CD4-positive, alpha-beta memory T cell (primary cell): Measurements from ENCODE around the gene KRTAP9-3. TPM values are rescaled to one million over a fixed set of nuclear protein-coding genes. Genes with fewer than 3 reads are reported as not detected.
"Not testable (repeated sequence)": the region's sequence is repeated elsewhere in the genome, so short reads cannot be mapped to it uniquely, and the experiment has no call there.

ENCODE experiments used
- CTCF ChIA-PET: fragments of 350-600 bp; sonication (Branson Sonifier 250); formaldehyde crosslinking; loops from one replicate; lab custom pipeline; 2021; ENCODE audit warnings: inconsistent platforms; ENCODE audit not compliant: partially characterized antibody; lab: Charles Lee
- POLR2A ChIA-PET: fragments of 350-600 bp; sonication (Branson Sonifier 250); formaldehyde crosslinking; loops from one replicate; lab custom pipeline; 2021; ENCODE audit not compliant: partially characterized antibody; lab: Charles Lee
- DNase-seq, 5 donors: peaks; one replicate each; pipeline versions ENCODE4 v3.0.0 to v3.0.0-alpha.2; 2020 to 2022; ENCODE audit warnings: mixed read lengths in 1 of 5
- H3K27ac ChIP-seq: one replicate; pipeline ENCODE4 v1.7.0; 2013; ENCODE audit warnings: low read depth, low read length
- H3K27me3 ChIP-seq: 2 replicates; pipeline ENCODE4 v1.7.0; 2013; ENCODE audit warnings: mild to moderate bottlenecking, low read length, moderate library complexity; ENCODE audit not compliant: insufficient read depth
- H3K36me3 ChIP-seq: 2 replicates; pipeline ENCODE4 v1.7.0; 2013; ENCODE audit warnings: mild to moderate bottlenecking, low read length, moderate library complexity; ENCODE audit not compliant: insufficient read depth
- H3K4me1 ChIP-seq: 2 replicates; pipeline ENCODE4 v1.7.0; 2013; ENCODE audit warnings: mild to moderate bottlenecking, low read length, moderate library complexity; ENCODE audit not compliant: insufficient read depth
- H3K4me3 ChIP-seq, 2 donors: one replicate each; pipeline ENCODE4 v1.7.0; 2013; ENCODE audit warnings: low read length in 2 of 2, mild to moderate bottlenecking in 1 of 2
- H3K9me3 ChIP-seq, 2 donors: one replicate each; pipeline ENCODE4 v1.7.0; 2013; ENCODE audit warnings: low read length in 2 of 2, control low read depth in 1 of 2; ENCODE audit not compliant: control insufficient read depth in 1 of 2
- H3K27ac Mint-ChIP-seq, 7 donors: one replicate each; pipeline ENCODE4 v1.8.0; 2020 to 2021; ENCODE audit warnings: mixed read lengths in 7 of 7, mild to moderate bottlenecking in 6 of 7, inconsistent platforms in 3 of 7, moderate library complexity in 3 of 7
- H3K27me3 Mint-ChIP-seq, 2 donors: one replicate each; pipeline ENCODE4 v1.8.0; 2020 to 2021; ENCODE audit warnings: mixed read lengths in 2 of 2
- H3K36me3 Mint-ChIP-seq, 2 donors: one replicate each; pipeline ENCODE4 v1.8.0; 2020 to 2021; ENCODE audit warnings: mixed read lengths in 2 of 2, inconsistent platforms in 1 of 2, mild to moderate bottlenecking in 1 of 2
- H3K4me1 Mint-ChIP-seq, 4 donors: one replicate each; pipeline ENCODE4 v1.8.0; 2020 to 2021; ENCODE audit warnings: mixed read lengths in 4 of 4, mild to moderate bottlenecking in 1 of 4
- H3K4me3 Mint-ChIP-seq, 8 donors: one replicate each; pipeline ENCODE4 v1.8.0; 2020 to 2021; ENCODE audit warnings: mixed read lengths in 8 of 8, mild to moderate bottlenecking in 7 of 8, moderate library complexity in 6 of 8, inconsistent platforms in 3 of 8
- H3K9me3 Mint-ChIP-seq, 8 donors: one replicate each; pipeline ENCODE4 v1.8.0; 2020 to 2021; ENCODE audit warnings: mixed read lengths in 8 of 8, mild to moderate bottlenecking in 5 of 8, inconsistent platforms in 3 of 8, moderate library complexity in 1 of 8
- intact Hi-C: fragments of 100-400 bp; cut with micrococcal nuclease; formaldehyde crosslinking; loops from one replicate; pipeline ENCODE4 v1.15.1; 2023
- polyA plus RNA-seq, 2 donors: library from polyadenylated mRNA; unstranded; fragments of 300-500 nt; fragmentation: Illumina TruSeq; gene quantifications; one replicate each; pipeline ENCODE4 v1.2.3, GENCODE V29; 2021
- total RNA-seq, 2 experiments: library from RNA; stranded (reverse); gene quantifications; one replicate each; pipeline ENCODE4 v1.2.3, GENCODE V29; 2021

Gene KRTAP9-3
- total and polyA plus RNA-seq, 4 experiments from 2014 or later, result not detected

DNA sequence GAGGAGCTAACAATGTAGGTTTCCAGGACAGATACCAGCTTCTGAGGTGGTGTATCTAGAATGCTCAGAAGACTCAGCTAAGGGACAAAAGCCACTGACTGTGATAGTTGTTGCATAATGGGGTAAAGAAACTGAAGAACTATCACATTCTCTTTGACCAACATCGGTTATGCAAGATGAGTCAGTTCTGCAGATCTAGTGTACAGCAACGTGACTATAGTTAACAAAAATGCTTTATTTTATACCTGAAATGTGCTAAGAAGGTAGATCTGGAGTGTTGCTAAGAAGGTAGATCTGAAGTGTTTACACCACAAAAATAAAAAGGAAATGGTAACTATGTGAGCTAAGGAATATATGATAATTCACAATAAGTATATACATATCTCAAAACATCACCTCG lies 35.5 kb downstream of the KRTAP9-3 start:
- no peak overlapping the region for H3K27ac Mint-ChIP-seq
- Histone ChIP-seq H3K4me1 (no peaks in the 10 kb centered on the region), H3K27ac (no peak overlapping the region), H3K4me3 (no peak overlapping the region), H3K27me3 (no peaks in the 10 kb centered on the region), H3K9me3 (no peaks in the 10 kb centered on the region), H3K36me3 (no peaks in the 10 kb centered on the region)
- H3K4me1 Mint-ChIP-seq, result peaks cover 0 to 15% (median 8%) of the 10 kb centered on the region in 4 donors
- ChIA-PET CTCF (interaction anchor here (1.3 kb wide), 1 partner anchor 55 kb away, joined by 4 read pairs; no protein-coding TSS in a partner anchor), POLR2A (no interaction called here)
- H3K36me3 Mint-ChIP-seq, result no peaks in the 10 kb centered on the region
- intact Hi-C loops, result no loop called here
- H3K9me3 Mint-ChIP-seq, result peaks cover 0 to 2% (median 0%) of the 10 kb centered on the region in 8 donors
- H3K27me3 Mint-ChIP-seq, result peaks cover 9 to 19% of the 10 kb centered on the region in 2 donors
- H3K4me3 Mint-ChIP-seq, result no peak overlapping the region
- DNase-seq, result no peak

DNA sequence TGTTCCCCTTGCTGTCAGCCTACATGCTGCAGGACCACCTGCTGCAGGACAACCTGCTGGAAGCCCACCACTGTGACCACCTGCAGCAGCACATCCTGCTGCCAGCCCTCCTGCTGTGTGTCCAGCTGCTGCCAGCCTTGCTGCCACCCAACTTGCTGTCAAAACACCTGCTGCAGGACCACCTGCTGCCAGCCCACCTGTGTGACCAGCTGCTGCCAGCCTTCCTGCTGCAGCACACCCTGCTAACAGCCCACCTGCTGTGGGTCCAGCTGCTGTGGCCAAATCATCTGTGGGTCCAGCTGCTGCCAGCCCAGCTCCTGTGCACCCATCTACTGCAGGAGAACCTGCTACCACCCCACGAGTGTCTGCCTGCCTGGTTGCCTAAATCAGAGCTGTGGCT lies 39.1 kb downstream of the KRTAP9-3 start:
- H3K27me3 ChIP-seq, H3K4me3 ChIP-seq, POLR2A ChIA-PET, H3K36me3 Mint-ChIP-seq, intact Hi-C loops, H3K36me3 ChIP-seq, H3K4me3 Mint-ChIP-seq, H3K4me1 ChIP-seq, H3K9me3 ChIP-seq, H3K9me3 Mint-ChIP-seq, H3K27ac ChIP-seq, H3K27ac Mint-ChIP-seq, DNase-seq: not testable (repeated sequence)
- H3K4me1 Mint-ChIP-seq, result peaks cover 0 to 10% (median 4%) of the 10 kb centered on the region in 4 donors
- CTCF ChIA-PET, result interaction anchor here (3.0 kb wide), 1 partner anchor 51 kb away, joined by 10 read pairs; no protein-coding TSS in a partner anchor
- H3K27me3 Mint-ChIP-seq, result peaks cover 14 to 16% of the 10 kb centered on the region in 2 donors

DNA sequence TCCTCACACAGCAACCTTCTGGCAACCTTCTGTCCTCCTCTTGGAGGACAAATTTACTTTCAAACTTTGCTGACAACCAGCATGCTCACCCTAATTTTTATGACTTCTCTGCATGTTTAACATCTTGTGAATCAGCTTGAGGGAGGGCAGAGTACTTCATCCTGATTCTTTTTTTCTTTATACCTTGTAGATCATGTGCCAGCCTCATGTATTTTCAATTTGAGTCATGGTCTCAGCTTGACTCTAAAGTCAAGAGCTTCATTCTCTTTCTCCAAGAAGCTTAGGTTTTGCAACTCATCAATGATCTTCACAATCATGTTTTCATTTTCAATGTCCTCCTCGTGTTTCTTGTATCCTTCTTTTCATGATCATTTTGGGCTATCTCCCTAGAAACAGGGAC lies 39.6 kb downstream of the KRTAP9-3 start:
- intact Hi-C loops, result no loop called here
- no peaks in the 10 kb centered on the region for H3K36me3 ChIP-seq
- H3K4me3 ChIP-seq, result no peak overlapping the region
- Mint-ChIP-seq H3K27me3 (peaks cover 16% of the 10 kb centered on the region in 2 donors), H3K9me3 (peaks cover 0 to 2% (median 0%) of the 10 kb centered on the region in 8 donors), H3K27ac (no peak overlapping the region), H3K36me3 (no peaks in the 10 kb centered on the region), H3K4me1 (peaks cover 0 to 10% (median 4%) of the 10 kb centered on the region in 4 donors), H3K4me3 (no peak overlapping the region)
- no peaks in the 10 kb centered on the region for H3K27me3 ChIP-seq
- ChIA-PET POLR2A (no interaction called here), CTCF (interaction anchor here (3.0 kb wide), 1 partner anchor 50 kb away, joined by 10 read pairs; no protein-coding TSS in a partner anchor)
- no peaks in the 10 kb centered on the region for H3K4me1 ChIP-seq
- H3K27ac ChIP-seq, result no peak overlapping the region
- H3K9me3 ChIP-seq, result no peaks in the 10 kb centered on the region
- no peak for DNase-seq

DNA sequence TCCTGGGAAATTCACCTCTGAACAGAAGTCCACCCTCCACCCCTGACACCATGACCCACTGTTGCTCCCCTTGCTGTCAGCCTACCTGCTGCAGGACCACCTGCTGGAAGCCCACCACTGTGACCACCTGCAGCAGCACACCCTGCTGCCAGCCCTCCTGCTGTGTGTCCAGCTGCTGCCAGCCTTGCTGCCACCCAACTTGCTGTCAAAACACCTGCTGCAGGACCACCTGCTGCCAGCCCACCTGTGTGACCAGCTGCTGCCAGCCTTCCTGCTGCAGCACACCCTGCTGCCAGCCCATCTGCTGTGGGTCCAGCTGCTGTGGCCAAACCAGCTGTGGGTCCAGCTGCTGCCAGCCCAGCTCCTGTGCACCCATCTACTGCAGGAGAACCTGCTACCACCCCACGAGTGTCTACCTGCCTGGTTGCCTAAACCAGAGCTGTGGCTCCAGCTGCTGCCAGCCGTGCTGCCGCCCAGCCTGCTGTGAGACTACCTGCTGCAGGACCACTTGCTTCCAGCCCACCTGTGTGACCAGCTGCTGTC lies 43.5 kb downstream of the KRTAP9-3 start, which contains the start of gene KRTAP9-7:
Gene KRTAP9-7 (plus strand): TSS at position 51 of the 543 bp plus-strand sequence. CDS start 0 bp downstream, at position 51.
- H3K4me1 ChIP-seq, H3K36me3 Mint-ChIP-seq, H3K36me3 ChIP-seq, H3K27ac Mint-ChIP-seq, DNase-seq, H3K27ac ChIP-seq, H3K9me3 Mint-ChIP-seq, H3K4me1 Mint-ChIP-seq, H3K9me3 ChIP-seq, POLR2A ChIA-PET, H3K4me3 ChIP-seq, H3K4me3 Mint-ChIP-seq, CTCF ChIA-PET, H3K27me3 ChIP-seq: not testable (repeated sequence)
- intact Hi-C loops, result loop anchor here (1.0 kb wide), 1 partner anchor 11 kb away; no protein-coding TSS in a partner anchor
- peaks cover 14 to 19% of the 10 kb centered on the region in 2 donors for H3K27me3 Mint-ChIP-seq

DNA sequence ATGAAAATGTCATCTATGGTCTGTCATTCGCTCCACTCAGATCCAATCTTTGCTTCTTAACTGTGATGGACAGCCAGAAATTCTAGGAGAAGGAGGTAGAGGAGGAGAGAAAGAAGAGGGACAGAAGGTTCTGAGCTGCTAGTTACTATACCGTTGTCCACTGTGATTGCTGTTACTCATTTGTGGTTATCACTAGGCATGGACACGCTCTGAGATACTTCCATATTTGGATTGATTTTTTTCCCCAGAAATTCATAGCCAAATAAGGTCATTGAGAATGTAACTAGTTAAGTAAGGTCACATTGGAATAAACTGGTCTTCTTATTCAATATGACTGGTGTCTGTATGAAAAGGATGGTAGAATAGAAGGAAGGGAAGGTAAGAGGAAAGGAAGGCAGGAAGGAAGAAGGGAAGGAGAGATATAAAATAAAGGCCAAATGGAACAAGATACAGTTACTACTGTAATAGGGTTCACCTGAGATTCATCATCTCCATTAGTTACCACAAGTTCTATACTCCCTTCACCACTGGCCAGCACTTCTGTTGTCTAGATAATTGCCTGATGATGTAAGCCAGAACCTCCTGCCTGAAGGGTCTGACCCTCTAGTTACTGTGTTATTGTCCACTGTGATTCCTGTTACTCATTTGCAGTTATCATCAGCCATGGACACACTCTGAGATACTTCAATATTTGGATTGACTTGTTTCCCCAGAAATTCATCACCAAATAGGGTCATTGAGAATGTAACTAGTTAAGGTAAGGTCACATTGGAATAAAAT lies 46.1 kb downstream of the KRTAP9-3 start:
- peak overlapping the region in 1 of 7 donors; percentile 33 for H3K27ac Mint-ChIP-seq
- ChIA-PET POLR2A (no interaction called here), CTCF (no interaction called here)
- peaks cover 16 to 19% of the 10 kb centered on the region in 2 donors for H3K27me3 Mint-ChIP-seq
- no peaks in the 10 kb centered on the region for H3K36me3 Mint-ChIP-seq
- no peak overlapping the region for H3K4me3 ChIP-seq
- peaks cover 0 to 4% (median 0%) of the 10 kb centered on the region in 8 donors for H3K9me3 Mint-ChIP-seq
- no peaks in the 10 kb centered on the region for H3K36me3 ChIP-seq
- peaks cover under 1 to 2% (median 1%) of the 10 kb centered on the region in 4 donors for H3K4me1 Mint-ChIP-seq
- no peak overlapping the region for H3K4me3 Mint-ChIP-seq
- H3K27ac ChIP-seq, result no peak overlapping the region
- no peak for DNase-seq
- no peaks in the 10 kb centered on the region for H3K9me3 ChIP-seq
- H3K4me1 ChIP-seq, result no peaks in the 10 kb centered on the region
- H3K27me3 ChIP-seq, result no peaks in the 10 kb centered on the region
- intact Hi-C loops, result no loop called here

Other genes with a start within 250 kb of the KRTAP9-3 start
Only the 30 nearest of the 42 such genes appear.
- gene KRTAP2-1, start 185.1 kb upstream of the KRTAP9-3 start, total RNA-seq, result not detected
- gene KRTAP2-1, start 185.1 kb upstream of the KRTAP9-3 start, polyA plus RNA-seq, result not detected
- not detected for gene KRTAP2-2, start 177.2 kb upstream of the KRTAP9-3 start, total RNA-seq
- gene KRTAP2-2, start 177.2 kb upstream of the KRTAP9-3 start, polyA plus RNA-seq, result not detected
- gene KRTAP2-3, start 172.3 kb upstream of the KRTAP9-3 start, total RNA-seq, result not detected
- not detected for gene KRTAP2-3, start 172.3 kb upstream of the KRTAP9-3 start, polyA plus RNA-seq
- not detected for gene KRTAP2-4, start 166.6 kb upstream of the KRTAP9-3 start, total RNA-seq
- not detected for gene KRTAP2-4, start 166.6 kb upstream of the KRTAP9-3 start, polyA plus RNA-seq
- not detected for gene KRTAP4-7, start 148.3 kb upstream of the KRTAP9-3 start, total RNA-seq
- gene KRTAP4-7, start 148.3 kb upstream of the KRTAP9-3 start, polyA plus RNA-seq, result not detected
- gene KRTAP4-8, start 134.3 kb upstream of the KRTAP9-3 start, total RNA-seq, result not detected
- gene KRTAP4-8, start 134.3 kb upstream of the KRTAP9-3 start, polyA plus RNA-seq, result not detected
- not detected for gene KRTAP4-16, start 130.2 kb upstream of the KRTAP9-3 start, total RNA-seq
- gene KRTAP4-16, start 130.2 kb upstream of the KRTAP9-3 start, polyA plus RNA-seq, result not detected
- gene KRTAP4-9, start 127.1 kb upstream of the KRTAP9-3 start, total RNA-seq, result not detected
- gene KRTAP4-9, start 127.1 kb upstream of the KRTAP9-3 start, polyA plus RNA-seq, result not detected
- not detected for gene KRTAP4-11, start 114.1 kb upstream of the KRTAP9-3 start, total RNA-seq
- gene KRTAP4-11, start 114.1 kb upstream of the KRTAP9-3 start, polyA plus RNA-seq, result not detected
- gene KRTAP4-12, start 108.3 kb upstream of the KRTAP9-3 start, total RNA-seq, result not detected
- not detected for gene KRTAP4-12, start 108.3 kb upstream of the KRTAP9-3 start, polyA plus RNA-seq
- not detected for gene KRTAP4-6, start 91.9 kb upstream of the KRTAP9-3 start, total RNA-seq
- gene KRTAP4-6, start 91.9 kb upstream of the KRTAP9-3 start, polyA plus RNA-seq, result under 1 TPM in 1 of 2 donors, not detected in 1; 0.24 TPM
- gene KRTAP4-5, start 82.6 kb upstream of the KRTAP9-3 start, total RNA-seq, result not detected
- gene KRTAP4-5, start 82.6 kb upstream of the KRTAP9-3 start, polyA plus RNA-seq, result not detected
- not detected for gene KRTAP4-4, start 71.7 kb upstream of the KRTAP9-3 start, total RNA-seq
- not detected for gene KRTAP4-4, start 71.7 kb upstream of the KRTAP9-3 start, polyA plus RNA-seq
- gene KRTAP4-3, start 64.2 kb upstream of the KRTAP9-3 start, total RNA-seq, result not detected
- gene KRTAP4-3, start 64.2 kb upstream of the KRTAP9-3 start, polyA plus RNA-seq, result not detected
- not detected for gene KRTAP4-2, start 54.2 kb upstream of the KRTAP9-3 start, total RNA-seq
- not detected for gene KRTAP4-2, start 54.2 kb upstream of the KRTAP9-3 start, polyA plus RNA-seq
- not detected for gene KRTAP4-1, start 47.5 kb upstream of the KRTAP9-3 start, total RNA-seq
- not detected for gene KRTAP4-1, start 47.5 kb upstream of the KRTAP9-3 start, polyA plus RNA-seq
- gene KRTAP9-1, start 42.6 kb upstream of the KRTAP9-3 start, total RNA-seq, result not detected
- gene KRTAP9-1, start 42.6 kb upstream of the KRTAP9-3 start, polyA plus RNA-seq, result not detected
- not detected for gene KRTAP9-2, start 5.8 kb upstream of the KRTAP9-3 start, total RNA-seq
- not detected for gene KRTAP9-2, start 5.8 kb upstream of the KRTAP9-3 start, polyA plus RNA-seq
- not detected for gene KRTAP9-8, start 5.5 kb downstream of the KRTAP9-3 start, total RNA-seq
- gene KRTAP9-8, start 5.5 kb downstream of the KRTAP9-3 start, polyA plus RNA-seq, result not detected
- gene KRTAP9-4, start 17.2 kb downstream of the KRTAP9-3 start, total RNA-seq, result not detected
- not detected for gene KRTAP9-4, start 17.2 kb downstream of the KRTAP9-3 start, polyA plus RNA-seq
- not detected for gene KRTAP9-9, start 22.9 kb downstream of the KRTAP9-3 start, total RNA-seq
- gene KRTAP9-9, start 22.9 kb downstream of the KRTAP9-3 start, polyA plus RNA-seq, result not detected
- not detected for gene KRTAP9-6, start 32.9 kb downstream of the KRTAP9-3 start, total RNA-seq
- gene KRTAP9-6, start 32.9 kb downstream of the KRTAP9-3 start, polyA plus RNA-seq, result not detected
- gene KRTAP9-7, start 43.2 kb downstream of the KRTAP9-3 start, total RNA-seq, result not detected
- gene KRTAP9-7, start 43.2 kb downstream of the KRTAP9-3 start, polyA plus RNA-seq, result not detected
- gene KRTAP29-1, start 70.4 kb downstream of the KRTAP9-3 start, total RNA-seq, result not detected
- not detected for gene KRTAP29-1, start 70.4 kb downstream of the KRTAP9-3 start, polyA plus RNA-seq
- gene KRTAP16-1, start 76.9 kb downstream of the KRTAP9-3 start, total RNA-seq, result under 1 TPM in 1 of 2 experiments, not detected in 1; 0.28 TPM
- gene KRTAP16-1, start 76.9 kb downstream of the KRTAP9-3 start, polyA plus RNA-seq, result not detected
- gene KRTAP17-1, start 83.3 kb downstream of the KRTAP9-3 start, total RNA-seq, result not detected
- not detected for gene KRTAP17-1, start 83.3 kb downstream of the KRTAP9-3 start, polyA plus RNA-seq
- gene KRT33A, start 118.4 kb downstream of the KRTAP9-3 start, total RNA-seq, result not detected
- gene KRT33A, start 118.4 kb downstream of the KRTAP9-3 start, polyA plus RNA-seq, result not detected
- gene KRT33B, start 137.4 kb downstream of the KRTAP9-3 start, total RNA-seq, result not detected
- gene KRT33B, start 137.4 kb downstream of the KRTAP9-3 start, polyA plus RNA-seq, result not detected
- not detected for gene KRT34, start 149.9 kb downstream of the KRTAP9-3 start, total RNA-seq
- not detected for gene KRT34, start 149.9 kb downstream of the KRTAP9-3 start, polyA plus RNA-seq
- gene KRT31, start 165.2 kb downstream of the KRTAP9-3 start, total RNA-seq, result not detected
- gene KRT31, start 165.2 kb downstream of the KRTAP9-3 start, polyA plus RNA-seq, result not detected